HepG2 (cell line): ENCODE results near the gene BFSP1. TPM values are rescaled to one million over a fixed set of nuclear protein-coding genes. Genes with fewer than 3 reads are reported as not detected.

Source experiments
- BORCS8-MEF2B ChIP-seq: sonication (generic); formaldehyde crosslinking; IDR thresholded peaks from 2 replicates; pipeline ENCODE4 v1.8.0; 2022; ENCODE audit warnings: mild to moderate bottlenecking, missing genetic modification reagents
- CBFB ChIP-seq: sonication (generic); formaldehyde crosslinking; IDR thresholded peaks from 2 replicates; pipeline ENCODE4 v1.4.0; 2020; ENCODE audit warnings: missing genetic modification reagents
- ELF4 ChIP-seq: sonication (generic); formaldehyde crosslinking; IDR thresholded peaks from 2 replicates; pipeline ENCODE4 v1.5.0; 2020; ENCODE audit warnings: missing genetic modification reagents, mild to moderate bottlenecking, moderate library complexity, borderline replicate concordance
- EP300 ChIP-seq, 3 experiments: sonication (generic) in 1 of 3; formaldehyde crosslinking in 1 of 3; IDR thresholded peaks; 2 replicates each; pipeline versions ENCODE4 v1.5.1 to v1.6.1; 2011 to 2020; ENCODE audit warnings: low read depth in 2 of 3, low read length in 2 of 3, borderline replicate concordance in 1 of 3, improper control_type of control experiment in 1 of 3, mild to moderate bottlenecking in 1 of 3, missing genetic modification reagents in 1 of 3, moderate library complexity in 1 of 3
- GTF3A ChIP-seq: sonication (generic); formaldehyde crosslinking; conservative IDR thresholded peaks from 2 replicates; pipeline ENCODE4 v1.4.0; 2020; ENCODE audit warnings: mild to moderate bottlenecking, missing genetic modification reagents
- IRF2 ChIP-seq: IDR thresholded peaks from 2 replicates; pipeline ENCODE4 v1.6.1; 2018; ENCODE audit warnings: missing genetic modification reagents, missing compliant biosample characterization
- JARID2 ChIP-seq: sonication (generic); formaldehyde crosslinking; IDR thresholded peaks from 2 replicates; pipeline ENCODE4 v1.8.1; 2023; ENCODE audit warnings: missing genetic modification reagents, inconsistent platforms; ENCODE audit not compliant: insufficient replicate concordance
- KLF11 ChIP-seq: IDR thresholded peaks from 2 replicates; pipeline ENCODE4 v1.6.1; 2016; ENCODE audit warnings: missing compliant biosample characterization
- MAFG ChIP-seq: sonication (generic); formaldehyde crosslinking; IDR thresholded peaks from 2 replicates; pipeline ENCODE4 v1.5.1; 2020; ENCODE audit warnings: mild to moderate bottlenecking, missing genetic modification reagents
- MED13 ChIP-seq: sonication (generic); formaldehyde crosslinking; IDR thresholded peaks from 2 replicates; pipeline ENCODE4 v1.5.0; 2020; ENCODE audit warnings: missing genetic modification reagents
- MTA1 ChIP-seq: sonication (generic); formaldehyde crosslinking; IDR thresholded peaks from 2 replicates; pipeline ENCODE4 v1.4.0; 2020; ENCODE audit warnings: missing genetic modification reagents, mild to moderate bottlenecking, borderline replicate concordance
- PHF21A ChIP-seq: sonication (generic); formaldehyde crosslinking; IDR thresholded peaks from 2 replicates; pipeline ENCODE4 v1.5.0; 2020; ENCODE audit warnings: mild to moderate bottlenecking, missing genetic modification reagents
- PRPF4 ChIP-seq: fragments of 200-400 bp; formaldehyde crosslinking; IDR thresholded peaks from 2 replicates; pipeline ENCODE4 v1.6.1; 2016; ENCODE audit warnings: low read length, low read depth; ENCODE audit not compliant: poor library complexity, severe bottlenecking
- RBFOX2 ChIP-seq: fragments of 200-400 bp; formaldehyde crosslinking; IDR thresholded peaks from 2 replicates; pipeline ENCODE4 v1.6.1; 2017; ENCODE audit warnings: low read depth, mild to moderate bottlenecking, low read length
- RNF2 ChIP-seq: fragments of 450-650 bp; conservative IDR thresholded peaks from 2 replicates; pipeline ENCODE4 v1.6.1; 2016; ENCODE audit warnings: low read depth
- RXRB ChIP-seq: IDR thresholded peaks from 2 replicates; pipeline ENCODE4 v1.6.1; 2016; ENCODE audit warnings: borderline replicate concordance, missing genetic modification reagents, missing compliant biosample characterization
- SMYD3 ChIP-seq: sonication (generic); formaldehyde crosslinking; IDR thresholded peaks from 2 replicates; pipeline ENCODE4 v1.8.1; 2023; ENCODE audit warnings: mild to moderate bottlenecking, missing genetic modification reagents
- SOX6 ChIP-seq, 2 experiments: fragments of 450-650 bp in 1 of 2; sonication (generic) in 1 of 2; formaldehyde crosslinking in 1 of 2; IDR thresholded peaks; 2 replicates each; pipeline versions ENCODE4 v1.4.0 to v1.6.1; 2017 to 2020; ENCODE audit warnings: antibody characterized with exemption in 1 of 2, mild to moderate bottlenecking in 1 of 2, missing genetic modification reagents in 1 of 2
- ZFP90 ChIP-seq: sonication (generic); formaldehyde crosslinking; IDR thresholded peaks from 2 replicates; pipeline ENCODE4 v1.8.0; 2022; ENCODE audit warnings: missing genetic modification reagents, mild to moderate bottlenecking, inconsistent platforms, borderline replicate concordance
- ZFY ChIP-seq: sonication (generic); formaldehyde crosslinking; IDR thresholded peaks from 2 replicates; pipeline ENCODE4 v1.4.0; 2020; ENCODE audit warnings: missing genetic modification reagents
- ZNF567 ChIP-seq: sonication (generic); formaldehyde crosslinking; IDR thresholded peaks from 2 replicates; pipeline ENCODE4 v1.8.1; 2023; ENCODE audit warnings: mild to moderate bottlenecking, missing genetic modification reagents, borderline replicate concordance
- polyA plus RNA-seq, 8 experiments: library from polyadenylated mRNA; depleted of rRNA in 3 of 8; stranded (reverse) in 7 of 8; unstranded in 1 of 8; fragments of >200 nt; fragmentation: Illumina TruSeq in 4 of 8; extraction: Trizol in 4 of 8; gene quantifications; 2 replicates each; pipeline versions ENCODE4 v1.2.1 to v1.2.3, GENCODE V29; 2011 to 2016; ENCODE audit warnings: low read depth in 4 of 8, missing spikeins in 1 of 8, mixed read lengths in 1 of 8; ENCODE audit not compliant: insufficient read depth in 1 of 8
- total RNA-seq, 5 experiments: library from RNA; depleted of rRNA; stranded (reverse); fragments of >200 nt; fragmentation: Illumina TruSeq; extraction: Trizol; gene quantifications; 2 replicates each; pipeline ENCODE4 v1.2.3, GENCODE V29; 2016; ENCODE audit warnings: low read depth in 1 of 5
- TF ChIP-seq, protein P1 (sequence below): sonication (generic); formaldehyde crosslinking; IDR thresholded peaks from 2 replicates; pipeline ENCODE4 v1.4.0; 2020; ENCODE audit warnings: missing genetic modification reagents
- TF ChIP-seq, protein P2 (sequence below): sonication (generic); formaldehyde crosslinking; IDR thresholded peaks from 2 replicates; pipeline ENCODE4 v1.4.0; 2020; ENCODE audit warnings: missing genetic modification reagents
- TF ChIP-seq, protein P3 (sequence below): IDR thresholded peaks from 2 replicates; pipeline ENCODE4 v1.6.1; 2016; ENCODE audit warnings: missing genetic modification reagents, missing compliant biosample characterization

Gene BFSP1
- total and polyA plus RNA-seq, 2 of the 13 experiments (the other 11 are each of a cell fraction or from before 2014, with no cell fraction given): 0.22 to 0.26 TPM

DNA sequence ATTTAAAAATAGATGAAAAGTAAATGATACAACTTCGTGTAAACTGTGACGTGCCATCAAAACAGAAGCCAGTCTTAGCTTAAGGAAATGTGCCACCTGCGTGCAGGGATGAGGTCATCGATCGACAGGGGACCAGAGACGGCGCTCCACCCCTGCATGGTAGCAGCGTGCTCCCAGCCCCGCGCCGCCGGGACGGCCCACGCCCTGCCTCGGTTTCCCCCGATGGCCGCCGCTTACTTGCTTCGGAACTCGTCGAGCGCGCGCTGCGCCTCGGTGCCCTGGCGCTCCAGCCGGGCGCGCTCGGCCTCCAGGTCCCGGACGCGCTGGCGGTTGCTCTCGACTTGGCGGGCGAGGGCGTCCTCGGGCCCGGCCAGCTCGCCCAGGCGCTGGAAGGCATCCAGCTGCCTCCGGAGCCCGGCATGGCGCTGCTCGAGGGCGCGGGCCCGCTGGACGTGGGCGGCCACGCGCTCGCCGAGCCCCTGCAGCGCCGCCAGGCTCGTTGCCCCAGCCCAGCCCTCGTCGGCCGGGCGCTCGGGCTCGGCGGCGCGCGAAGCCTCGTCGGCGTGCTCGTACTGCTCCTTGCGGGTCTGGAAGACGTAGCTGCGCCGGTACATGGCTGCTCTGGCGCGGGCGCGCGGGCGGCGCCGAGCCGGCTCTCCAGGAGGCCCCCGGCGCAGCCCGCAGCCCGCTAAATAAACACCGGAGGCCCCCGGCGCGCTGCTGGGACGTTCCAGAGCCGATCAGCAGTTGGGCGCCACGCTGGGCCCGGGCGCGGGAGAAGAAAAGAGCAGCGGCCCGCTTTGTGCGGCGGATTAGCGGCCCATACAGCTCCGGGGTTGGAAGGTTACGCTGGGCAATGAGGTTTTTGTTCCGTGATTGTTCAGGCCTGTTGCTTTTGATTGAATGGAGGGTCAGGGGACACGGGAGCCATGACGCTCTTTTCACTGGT lies at the start of gene BFSP1 (continued):
- TF ChIP-seq SMYD3 (CRISPR knock-in tag): peak; percentile 79; the same call in 1 of the 2 replicates
- TF ChIP-seq, protein P1, sequence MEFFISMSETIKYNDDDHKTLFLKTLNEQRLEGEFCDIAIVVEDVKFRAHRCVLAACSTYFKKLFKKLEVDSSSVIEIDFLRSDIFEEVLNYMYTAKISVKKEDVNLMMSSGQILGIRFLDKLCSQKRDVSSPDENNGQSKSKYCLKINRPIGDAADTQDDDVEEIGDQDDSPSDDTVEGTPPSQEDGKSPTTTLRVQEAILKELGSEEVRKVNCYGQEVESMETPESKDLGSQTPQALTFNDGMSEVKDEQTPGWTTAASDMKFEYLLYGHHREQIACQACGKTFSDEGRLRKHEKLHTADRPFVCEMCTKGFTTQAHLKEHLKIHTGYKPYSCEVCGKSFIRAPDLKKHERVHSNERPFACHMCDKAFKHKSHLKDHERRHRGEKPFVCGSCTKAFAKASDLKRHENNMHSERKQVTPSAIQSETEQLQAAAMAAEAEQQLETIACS (CRISPR knock-in tag): peak; percentile 81; the same call in 1 of the 2 replicates
- TF ChIP-seq SOX6 (IDR thresholded peaks at IDR 0.05): no peak
- no peak for TF ChIP-seq SOX6 (CRISPR knock-in tag; IDR thresholded peaks at IDR 0.05)
- peak; percentile 33; the same call in 1 of the 2 replicates for TF ChIP-seq MED13 (CRISPR knock-in tag)
- TF ChIP-seq KLF11 (CRISPR knock-in tag): no peak
- peak; percentile 74; the same call in 1 of the 2 replicates for TF ChIP-seq MTA1 (CRISPR knock-in tag)
- TF ChIP-seq EP300 (IDR thresholded peaks at IDR 0.05; ENCODE audit: low read depth in 2 of 2, low read length in 2 of 2): peak in 1 of 2 experiments; percentile 34; a peak in 1 of 4 replicates
- no peak for TF ChIP-seq EP300 (CRISPR knock-in tag; IDR thresholded peaks at IDR 0.05; ENCODE audit: borderline replicate concordance)
- no peak for TF ChIP-seq ELF4 (CRISPR knock-in tag)
- no peak for TF ChIP-seq ZFP90 (CRISPR knock-in tag)
- peak; percentile 90 for TF ChIP-seq PHF21A (CRISPR knock-in tag)
- TF ChIP-seq RXRB (CRISPR knock-in tag): 0 out of 2 replicates have a peak, but pooled peaks have one; percentile 11
- peak; percentile 79; the same call in 1 of the 2 replicates for TF ChIP-seq RNF2
- TF ChIP-seq BORCS8-MEF2B (CRISPR knock-in tag): peak; percentile 83
- TF ChIP-seq PRPF4: peak; percentile 9
- peak; percentile 15 for TF ChIP-seq JARID2 (CRISPR knock-in tag)
- TF ChIP-seq GTF3A (CRISPR knock-in tag): no peak
- peak; percentile 91 for TF ChIP-seq ZNF567 (CRISPR knock-in tag)
- TF ChIP-seq, protein P2, sequence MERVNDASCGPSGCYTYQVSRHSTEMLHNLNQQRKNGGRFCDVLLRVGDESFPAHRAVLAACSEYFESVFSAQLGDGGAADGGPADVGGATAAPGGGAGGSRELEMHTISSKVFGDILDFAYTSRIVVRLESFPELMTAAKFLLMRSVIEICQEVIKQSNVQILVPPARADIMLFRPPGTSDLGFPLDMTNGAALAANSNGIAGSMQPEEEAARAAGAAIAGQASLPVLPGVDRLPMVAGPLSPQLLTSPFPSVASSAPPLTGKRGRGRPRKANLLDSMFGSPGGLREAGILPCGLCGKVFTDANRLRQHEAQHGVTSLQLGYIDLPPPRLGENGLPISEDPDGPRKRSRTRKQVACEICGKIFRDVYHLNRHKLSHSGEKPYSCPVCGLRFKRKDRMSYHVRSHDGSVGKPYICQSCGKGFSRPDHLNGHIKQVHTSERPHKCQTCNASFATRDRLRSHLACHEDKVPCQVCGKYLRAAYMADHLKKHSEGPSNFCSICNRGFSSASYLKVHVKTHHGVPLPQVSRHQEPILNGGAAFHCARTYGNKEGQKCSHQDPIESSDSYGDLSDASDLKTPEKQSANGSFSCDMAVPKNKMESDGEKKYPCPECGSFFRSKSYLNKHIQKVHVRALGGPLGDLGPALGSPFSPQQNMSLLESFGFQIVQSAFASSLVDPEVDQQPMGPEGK: peak; percentile 94
- peak; percentile 41; the same call in 1 of the 2 replicates for TF ChIP-seq RBFOX2
- no peak for TF ChIP-seq MAFG (CRISPR knock-in tag)
- peak; percentile 89 for TF ChIP-seq ZFY (CRISPR knock-in tag)
- TF ChIP-seq CBFB (CRISPR knock-in tag): peak; percentile 15; the same call in 1 of the 2 replicates
- TF ChIP-seq IRF2: no peak; the same call in 1 of the 2 replicates
- TF ChIP-seq, protein P3, sequence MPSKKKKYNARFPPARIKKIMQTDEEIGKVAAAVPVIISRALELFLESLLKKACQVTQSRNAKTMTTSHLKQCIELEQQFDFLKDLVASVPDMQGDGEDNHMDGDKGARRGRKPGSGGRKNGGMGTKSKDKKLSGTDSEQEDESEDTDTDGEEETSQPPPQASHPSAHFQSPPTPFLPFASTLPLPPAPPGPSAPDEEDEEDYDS: 0 out of 2 replicates have a peak, but pooled peaks have one; percentile 10
